Stimulated activated CD8-positive, alpha-beta memory T cell treated with anti-CD3 and anti-CD28 coated beads, Interleukin-15, amount 100 ng/mL, for 48 hours (primary cell): ENCODE results near the gene PDE2A.

ENCODE experiments used
- DNase-seq, 2 donors: peaks; one replicate each; pipeline ENCODE4 v3.0.0-alpha.2; 2020; ENCODE audit warnings: low read depth in 2 of 2

Gene PDE2A

DNA sequence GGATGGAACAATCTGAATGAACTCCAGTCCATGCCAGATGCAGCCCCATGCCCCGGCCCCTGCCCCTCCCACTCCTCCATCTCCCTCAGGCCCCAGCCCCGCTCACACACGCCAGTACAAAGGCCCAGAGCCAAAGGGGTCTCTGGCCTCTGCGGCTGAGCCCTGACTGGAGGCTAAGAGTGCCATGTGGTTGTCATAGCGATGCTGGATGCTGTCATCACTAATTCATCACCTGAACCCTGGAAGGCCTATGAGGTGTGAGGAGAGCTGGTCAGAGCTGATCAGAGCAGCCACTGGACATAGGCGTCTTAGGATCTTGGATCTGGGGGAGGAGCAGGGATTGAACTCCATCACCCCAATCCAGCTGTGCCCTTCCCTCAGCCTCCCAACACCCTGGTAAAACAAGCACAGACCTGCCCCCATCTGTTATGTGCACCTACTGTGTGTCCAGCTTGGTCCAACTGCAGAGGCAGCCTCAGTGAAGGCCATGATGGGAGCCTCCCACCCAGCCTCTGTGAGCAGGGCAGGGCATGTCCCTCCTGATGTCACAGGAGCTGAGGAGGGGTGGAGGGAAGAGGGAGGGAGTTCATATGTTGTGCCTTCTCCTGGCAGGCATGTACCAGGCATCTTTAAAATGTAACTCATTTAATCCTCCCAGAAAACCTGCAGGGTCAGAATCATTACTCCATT lies 16.7 kb downstream of the PDE2A start:
- DNase-seq = no peak

GRCh38 chr11:72655896-72656464 lies 18.2 kb downstream of the PDE2A start:
- DNase-seq = no peak

DNA sequence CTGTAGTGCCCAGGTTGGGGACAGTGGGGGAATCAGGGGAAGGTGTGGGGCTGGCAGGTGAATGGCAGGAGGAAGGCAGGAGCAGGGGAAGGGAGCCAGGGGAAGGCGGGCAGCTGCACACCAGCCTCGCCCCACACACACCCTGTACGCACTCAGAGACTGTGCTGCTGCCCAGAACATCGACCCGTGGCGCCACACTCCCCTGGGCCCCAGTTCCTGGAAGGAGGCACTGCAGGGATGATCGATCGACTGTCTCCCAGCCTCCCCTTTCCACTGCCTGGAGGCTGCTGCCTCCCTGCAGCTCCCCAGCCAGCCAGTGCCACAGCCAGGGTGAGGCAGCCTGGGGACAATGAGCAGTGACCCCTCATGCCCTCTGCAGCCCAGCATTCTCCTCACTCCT lies 19.2 kb downstream of the PDE2A start:
- no peak for DNase-seq

DNA sequence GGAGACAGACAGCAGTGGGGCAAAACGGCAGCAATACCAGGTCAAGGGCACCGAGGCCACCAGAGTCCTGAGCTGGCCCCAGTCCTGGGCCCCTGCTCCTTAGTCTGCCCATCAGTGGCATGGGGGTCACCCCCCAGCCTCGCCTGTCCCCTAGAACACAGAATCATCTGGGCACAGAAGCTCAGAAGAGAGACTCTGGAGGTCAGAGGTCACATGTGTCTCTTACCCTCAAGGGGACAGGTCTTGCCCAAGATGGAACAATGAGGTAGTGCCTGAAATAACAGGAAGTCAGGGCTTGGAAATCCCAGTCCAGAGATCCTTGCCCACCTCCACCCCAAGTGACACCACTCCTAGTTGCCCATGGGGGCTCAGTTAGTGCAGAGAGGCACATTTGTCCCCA lies 20.6 kb downstream of the PDE2A start:
- DNase-seq = no peak

DNA sequence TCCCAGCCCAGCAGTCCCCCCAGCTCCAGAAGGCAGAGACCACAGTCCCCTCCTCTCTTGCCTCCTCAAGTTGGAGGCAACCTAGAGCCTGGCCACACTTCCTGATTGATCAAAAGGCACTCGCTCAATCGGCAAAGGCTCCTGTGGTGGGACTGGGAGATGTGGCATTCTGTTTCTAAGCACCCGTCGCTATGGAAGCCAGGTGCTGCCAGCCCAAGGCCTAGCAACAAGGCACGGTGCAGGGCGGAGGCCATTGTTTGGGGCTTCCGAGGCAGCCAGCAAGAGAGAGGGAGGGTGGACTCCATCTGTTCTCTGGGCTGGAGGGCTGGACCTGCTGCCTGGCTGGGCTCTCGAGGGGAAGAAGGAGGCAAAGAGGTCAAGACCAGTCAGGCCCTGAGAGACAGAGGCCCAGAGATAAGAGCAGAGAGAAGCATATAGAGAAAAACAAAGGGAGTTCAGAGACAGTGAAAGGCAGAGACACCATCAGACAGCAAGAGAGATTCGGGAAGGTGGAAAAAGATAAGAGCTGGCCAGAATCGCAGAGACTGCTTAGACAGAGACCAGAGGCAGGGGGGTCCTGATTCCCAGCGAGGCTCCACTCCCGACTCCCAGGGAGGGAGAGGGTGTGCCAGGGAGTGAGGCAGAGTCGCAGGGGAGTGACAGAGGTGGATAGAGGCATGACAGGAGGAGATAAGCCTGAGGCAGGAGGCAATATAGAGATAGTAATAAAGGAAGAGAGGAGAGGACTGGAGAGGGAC lies 21.2 kb downstream of the PDE2A start:
- no peak for DNase-seq

DNA sequence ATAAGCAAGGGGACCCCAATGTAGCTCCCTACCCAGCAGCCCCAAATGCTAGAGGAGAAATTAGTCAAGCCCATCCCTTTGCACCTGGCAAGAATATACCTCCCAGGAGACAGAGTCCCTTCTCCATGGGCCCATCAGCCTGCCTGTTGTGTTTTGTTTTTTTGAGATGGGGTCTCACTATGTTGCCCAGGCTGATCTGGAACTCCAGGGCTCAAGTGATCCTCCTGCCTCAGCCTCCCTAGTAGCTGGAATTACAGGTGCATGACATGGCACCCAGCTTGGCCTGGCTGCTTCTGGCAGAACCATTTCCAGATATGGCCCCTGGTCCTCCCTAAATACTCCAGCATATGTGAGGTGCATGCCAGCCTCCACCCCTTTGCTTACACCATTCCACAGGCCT lies 22.1 kb downstream of the PDE2A start:
- no peak for DNase-seq

DNA sequence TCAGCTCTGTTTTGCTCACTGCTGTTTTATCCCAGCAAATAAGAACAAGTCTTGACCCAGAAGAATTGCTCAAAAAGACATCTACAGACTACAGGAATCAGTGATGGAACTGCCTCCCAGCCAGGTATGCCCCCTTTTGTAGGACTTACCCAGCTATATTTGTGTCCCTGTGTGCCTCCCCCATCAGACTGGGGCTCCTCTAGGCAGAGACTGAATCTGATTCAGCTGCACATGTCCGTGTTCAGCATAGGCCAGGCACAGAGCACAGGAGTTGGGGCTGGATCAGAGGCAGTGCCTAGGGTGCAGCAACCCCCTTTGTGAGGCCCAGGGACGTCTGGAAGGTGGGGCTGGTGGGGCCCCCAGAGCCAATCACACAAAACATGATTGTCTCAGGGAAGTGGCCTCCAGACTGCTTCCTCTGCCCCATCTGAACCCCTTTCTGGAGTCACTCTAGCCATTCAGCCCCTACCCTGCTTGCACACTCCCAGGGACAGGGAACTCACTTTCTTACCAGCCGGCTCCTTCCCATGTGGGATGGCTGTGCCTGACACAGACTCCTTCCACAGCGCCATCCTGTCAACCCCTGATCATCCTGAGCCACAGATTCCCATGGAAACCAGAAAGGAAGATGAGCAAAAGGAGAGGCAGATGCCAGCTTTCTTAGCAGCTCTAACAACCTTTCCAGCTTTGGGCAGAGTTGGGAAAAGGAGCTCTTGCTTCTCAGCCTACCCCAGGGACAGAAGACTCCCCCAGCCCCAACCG lies 24.8 kb downstream of the PDE2A start:
- DNase-seq = no peak

- DNase-seq = no peak
Observed at GRCh38 chr11:72648384-72649136, 25.7 kb downstream of the PDE2A start.

DNA sequence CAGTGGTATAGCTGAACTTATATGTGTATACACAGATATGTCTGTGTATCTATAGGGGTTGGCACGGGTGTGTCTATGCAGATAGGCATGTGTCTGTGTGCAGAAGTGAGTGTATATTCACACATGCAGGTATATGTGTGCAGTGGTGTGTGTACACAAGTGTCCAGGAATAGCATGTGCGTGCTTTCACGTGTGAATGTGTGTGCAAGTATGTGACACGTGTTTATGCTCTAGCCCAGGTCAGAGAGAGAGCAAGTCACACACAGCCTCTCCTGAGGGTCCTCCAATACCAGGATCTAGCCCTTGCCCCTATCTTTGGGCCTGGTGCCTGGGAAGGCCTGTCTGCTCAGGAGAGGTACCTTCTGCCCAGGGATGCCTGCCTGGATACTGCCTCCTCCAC lies 26.3 kb downstream of the PDE2A start:
- DNase-seq = no peak

GRCh38 chr11:72646472-72646871 lies 27.8 kb downstream of the PDE2A start:
- no peak for DNase-seq

DNA sequence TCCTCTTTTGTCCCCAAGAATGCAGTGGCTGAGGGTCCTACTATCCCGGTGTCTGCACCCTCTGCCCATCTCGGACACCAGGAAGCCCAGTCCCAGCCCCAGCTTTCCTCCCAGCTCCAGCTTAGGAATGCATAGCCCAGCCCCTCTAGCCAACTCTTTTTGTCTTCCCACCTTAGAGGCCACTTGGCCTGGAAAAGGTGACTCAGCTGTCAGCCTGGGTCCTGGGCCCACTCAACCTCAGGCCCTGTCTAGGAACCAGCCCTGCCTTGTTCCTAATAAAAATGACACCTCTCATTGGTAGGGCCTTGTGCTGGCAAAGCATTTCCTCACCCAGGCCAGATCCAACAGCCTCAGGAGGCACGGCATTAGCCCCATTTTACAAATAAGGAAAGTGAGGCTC lies 28.2 kb downstream of the PDE2A start:
- DNase-seq = no peak

- DNase-seq = no peak
Observed at GRCh38 chr11:72643547-72643946, 30.7 kb downstream of the PDE2A start.

DNA sequence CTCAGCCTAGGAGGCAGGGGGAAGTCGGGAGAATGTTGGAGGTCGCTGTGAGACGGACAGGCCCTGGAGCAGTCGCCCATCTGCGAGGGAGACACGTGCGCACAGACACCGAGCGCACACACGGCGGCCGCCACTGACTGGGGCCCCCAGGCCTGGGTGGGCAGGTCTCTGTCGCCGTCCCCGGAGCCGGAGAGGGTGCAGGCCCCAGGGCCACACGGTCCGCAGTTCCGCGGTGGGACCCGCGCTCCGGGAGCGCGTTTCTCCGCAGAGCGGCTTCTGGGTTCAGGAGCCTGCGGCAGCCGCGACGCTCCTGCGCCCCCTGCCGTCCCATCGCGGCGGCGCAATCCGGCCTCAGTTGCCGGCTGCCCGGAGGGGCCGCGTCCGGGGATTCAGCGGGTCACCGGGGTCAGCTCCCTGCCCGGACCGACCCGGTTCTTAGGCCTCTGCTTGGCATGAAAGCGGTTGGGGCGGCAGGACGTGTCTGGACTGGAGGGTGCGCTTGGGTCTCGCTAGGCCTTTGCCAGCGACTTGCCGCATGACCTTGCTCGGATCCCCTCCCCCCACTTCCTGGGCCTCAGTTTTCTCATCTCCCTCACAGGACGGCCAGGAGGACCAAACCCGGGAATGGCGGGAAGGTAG lies 31.2 kb downstream of the PDE2A start:
- peak; percentile 33 to 39 for DNase-seq

GRCh38 chr11:72642043-72642883 lies 32.0 kb downstream of the PDE2A start:
- no peak for DNase-seq

GRCh38 chr11:72641522-72642042 lies 32.6 kb downstream of the PDE2A start:
- DNase-seq = no peak

- DNase-seq = no peak
Observed at GRCh38 chr11:72639502-72640375, 34.5 kb downstream of the PDE2A start.

- DNase-seq = no peak
Observed at GRCh38 chr11:72637926-72638325, 36.3 kb downstream of the PDE2A start.

GRCh38 chr11:72637198-72637597 lies 37.0 kb downstream of the PDE2A start:
- no peak for DNase-seq

- DNase-seq = no peak
Observed at GRCh38 chr11:72636376-72636775, 37.8 kb downstream of the PDE2A start.
